IgD-negative memory B cell (primary cell): ENCODE results near the gene AOX1. TPM values are rescaled to one million over a fixed set of nuclear protein-coding genes. Genes with fewer than 3 reads are reported as not detected.
"Not testable (repeated sequence)": the region's sequence is repeated elsewhere in the genome, so short reads cannot be mapped to it uniquely, and the experiment has no call there.

Experiments used
- H3K27ac Mint-ChIP-seq, 3 donors: one replicate each; pipeline ENCODE4 v1.8.0; 2020 to 2022; ENCODE audit warnings: mild to moderate bottlenecking in 3 of 3, mixed read lengths in 3 of 3, moderate library complexity in 1 of 3
- H3K27me3 Mint-ChIP-seq: one replicate; pipeline ENCODE4 v1.8.0; 2021; ENCODE audit warnings: mixed read lengths
- H3K36me3 Mint-ChIP-seq: one replicate; pipeline ENCODE4 v1.8.0; 2020; ENCODE audit warnings: mild to moderate bottlenecking, mixed read lengths
- H3K4me1 Mint-ChIP-seq, 3 donors: one replicate each; pipeline ENCODE4 v1.8.0; 2020 to 2022; ENCODE audit warnings: mixed read lengths in 3 of 3, mild to moderate bottlenecking in 1 of 3
- H3K4me3 Mint-ChIP-seq, 4 donors: one replicate each; pipeline ENCODE4 v1.8.0; 2020 to 2022; ENCODE audit warnings: mild to moderate bottlenecking in 4 of 4, mixed read lengths in 4 of 4, moderate library complexity in 3 of 4
- H3K9me3 Mint-ChIP-seq, 3 donors: one replicate each; pipeline ENCODE4 v1.8.0; 2020 to 2021; ENCODE audit warnings: mixed read lengths in 3 of 3, mild to moderate bottlenecking in 1 of 3
- polyA plus RNA-seq: library from polyadenylated mRNA; unstranded; fragments of 300-500 nt; fragmentation: Illumina TruSeq; gene quantifications from one replicate; pipeline ENCODE4 v1.2.3, GENCODE V29; 2021

Gene AOX1
- polyA plus RNA-seq, 1 donor from 2014 or later = not detected

DNA sequence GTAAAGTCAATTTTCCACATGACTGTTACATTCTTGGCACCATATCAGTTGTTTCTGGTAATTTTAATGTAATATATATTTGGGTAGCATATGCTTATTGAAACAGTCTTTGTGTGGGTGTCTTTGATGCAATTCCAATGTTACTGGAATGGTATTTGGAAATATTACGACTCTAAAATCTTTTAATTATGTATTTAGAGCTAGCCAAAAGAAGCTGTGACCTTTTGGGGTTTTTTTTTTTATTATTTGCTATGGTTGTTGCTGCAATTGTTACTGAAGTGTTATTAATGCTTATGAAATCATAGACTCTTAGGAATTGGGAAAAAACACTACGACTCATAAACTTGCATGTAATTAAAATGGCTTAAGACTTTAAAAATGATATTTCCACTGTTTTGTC lies 95.9 kb downstream of the AOX1 start:
- no peaks in the 10 kb centered on the region for H3K9me3 Mint-ChIP-seq
- H3K4me1 Mint-ChIP-seq = no peaks in the 10 kb centered on the region

DNA sequence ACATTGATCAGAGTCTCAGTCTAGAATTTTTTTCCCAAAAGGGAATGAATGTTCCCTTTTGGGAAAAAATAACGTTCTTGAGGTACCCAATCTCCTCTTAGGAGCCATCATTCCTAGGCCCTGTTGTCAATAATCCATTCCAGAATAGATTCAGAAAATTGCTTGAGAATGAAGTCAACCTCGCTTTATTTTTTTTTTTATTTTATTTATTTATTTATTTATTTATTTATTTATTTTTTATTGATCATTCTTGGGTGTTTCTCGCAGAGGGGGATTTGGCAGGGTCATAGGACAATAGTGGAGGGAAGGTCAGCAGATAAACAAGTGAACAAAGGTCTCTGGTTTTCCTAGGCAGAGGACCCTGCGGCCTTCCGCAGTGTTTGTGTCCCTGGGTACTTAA lies 96.6 kb downstream of the AOX1 start:
- H3K27me3 Mint-ChIP-seq, H3K9me3 Mint-ChIP-seq, H3K4me3 Mint-ChIP-seq, H3K36me3 Mint-ChIP-seq, H3K4me1 Mint-ChIP-seq, H3K27ac Mint-ChIP-seq: not testable (repeated sequence)

More for the DNA sequence above, 95.9 kb downstream of the AOX1 start:
- H3K27ac Mint-ChIP-seq = no peak overlapping the region
- peaks cover 4% of the 10 kb centered on the region for H3K27me3 Mint-ChIP-seq
- no peak overlapping the region for H3K4me3 Mint-ChIP-seq
- H3K36me3 Mint-ChIP-seq = peaks cover 2% of the 10 kb centered on the region

- Mint-ChIP-seq H3K27me3 (peaks cover 8% of the 10 kb centered on the region), H3K4me1 (no peaks in the 10 kb centered on the region), H3K4me3 (no peak overlapping the region), H3K9me3 (no peaks in the 10 kb centered on the region), H3K27ac (no peak overlapping the region), H3K36me3 (peaks cover 2% of the 10 kb centered on the region)
These were observed 102.4 kb downstream of the AOX1 start for GRCh38 chr2:200687922-200688920.

DNA sequence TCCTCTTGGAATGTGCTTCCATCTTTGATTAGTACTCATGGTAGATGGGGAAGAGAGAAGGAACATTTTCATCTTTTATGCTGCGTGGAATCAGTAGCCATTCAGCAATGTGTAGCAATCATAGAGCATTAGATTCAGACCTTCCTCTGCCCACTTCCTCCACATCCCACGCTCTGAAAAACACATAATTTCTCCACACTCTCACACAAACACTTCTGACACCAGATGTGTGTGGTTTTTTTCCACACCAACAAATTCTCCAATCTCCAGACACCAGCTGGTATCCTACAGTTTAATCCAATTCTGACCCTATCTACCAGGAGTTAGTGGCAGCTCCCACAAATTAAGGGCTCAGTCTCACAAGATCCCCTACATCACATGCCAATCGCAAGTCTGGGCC lies 103.3 kb downstream of the AOX1 start:
- peaks cover 2% of the 10 kb centered on the region for H3K36me3 Mint-ChIP-seq
- H3K4me3 Mint-ChIP-seq = no peak overlapping the region
- H3K9me3 Mint-ChIP-seq = no peaks in the 10 kb centered on the region
- no peak overlapping the region for H3K27ac Mint-ChIP-seq
- no peaks in the 10 kb centered on the region for H3K4me1 Mint-ChIP-seq
- H3K27me3 Mint-ChIP-seq = peaks cover 8% of the 10 kb centered on the region

DNA sequence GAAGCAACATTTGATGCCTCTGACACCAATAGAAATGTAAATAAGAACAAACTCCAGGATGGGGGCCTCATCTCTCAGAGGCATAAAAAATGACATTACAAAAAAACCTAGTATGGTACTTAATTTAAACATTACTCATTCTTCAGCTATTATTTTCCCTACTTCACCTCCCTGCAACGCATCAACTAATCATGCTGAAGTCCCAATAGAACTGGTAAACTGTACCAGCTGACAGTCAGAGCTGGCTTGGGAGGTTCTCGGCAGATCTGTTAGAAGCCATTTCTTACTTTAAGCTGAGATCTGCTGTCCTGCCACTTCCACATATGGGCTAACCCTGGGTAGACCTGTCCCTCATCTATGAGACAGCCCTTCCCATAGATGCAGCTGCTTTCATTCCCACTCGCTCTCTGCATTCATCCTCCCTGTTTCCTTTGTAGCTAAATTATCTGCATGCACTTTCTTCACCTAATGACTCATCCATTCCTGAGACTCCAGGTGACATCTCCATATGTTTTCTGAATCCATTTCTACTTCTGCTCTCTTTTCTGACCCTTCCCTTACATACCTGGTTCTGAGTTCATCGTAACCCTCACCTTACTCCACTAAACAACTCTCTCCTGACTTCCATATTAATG lies 108.1 kb downstream of the AOX1 start:
- Mint-ChIP-seq H3K27ac (no peak overlapping the region), H3K27me3 (peaks cover 7% of the 10 kb centered on the region), H3K36me3 (no peaks in the 10 kb centered on the region), H3K4me3 (no peak overlapping the region), H3K4me1 (peaks cover 0 to 2% (median 0%) of the 10 kb centered on the region in 3 donors), H3K9me3 (no peaks in the 10 kb centered on the region)

DNA sequence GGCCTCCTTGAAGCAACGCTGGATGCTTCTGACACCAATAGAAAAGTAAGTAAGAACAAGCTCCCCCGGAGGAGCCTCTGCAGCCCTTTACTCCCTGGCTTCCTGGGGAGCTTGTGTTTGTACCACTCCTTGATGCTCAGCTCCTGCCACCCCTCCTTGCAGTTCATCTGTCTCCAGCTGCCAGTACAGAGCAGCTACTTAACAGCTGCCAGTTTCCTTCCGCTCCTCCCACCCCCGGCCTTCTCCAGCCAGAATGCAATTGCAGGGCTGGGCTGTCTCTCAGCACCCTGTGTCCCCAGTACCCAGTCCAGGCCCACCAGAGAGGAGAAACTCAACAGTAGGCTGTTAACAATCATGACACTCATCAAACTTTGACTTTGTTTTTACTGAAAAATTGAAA lies 109.4 kb downstream of the AOX1 start:
- no peaks in the 10 kb centered on the region for H3K36me3 Mint-ChIP-seq

GRCh38 chr2:200695601-200696000 lies 109.8 kb downstream of the AOX1 start:
- no peaks in the 10 kb centered on the region for H3K9me3 Mint-ChIP-seq
- no peak overlapping the region for H3K27ac Mint-ChIP-seq
- H3K27me3 Mint-ChIP-seq = peaks cover 12% of the 10 kb centered on the region
- H3K4me1 Mint-ChIP-seq = peaks cover 0 to 2% (median 0%) of the 10 kb centered on the region in 3 donors
- no peak overlapping the region for H3K4me3 Mint-ChIP-seq
- no peaks in the 10 kb centered on the region for H3K36me3 Mint-ChIP-seq

More for the DNA sequence above, 109.4 kb downstream of the AOX1 start:
- no peak overlapping the region for H3K4me3 Mint-ChIP-seq
- H3K4me1 Mint-ChIP-seq = peaks cover 0 to 2% (median 0%) of the 10 kb centered on the region in 3 donors
- H3K27me3 Mint-ChIP-seq = peaks cover 12% of the 10 kb centered on the region
- H3K27ac Mint-ChIP-seq = no peak overlapping the region
- no peaks in the 10 kb centered on the region for H3K9me3 Mint-ChIP-seq

DNA sequence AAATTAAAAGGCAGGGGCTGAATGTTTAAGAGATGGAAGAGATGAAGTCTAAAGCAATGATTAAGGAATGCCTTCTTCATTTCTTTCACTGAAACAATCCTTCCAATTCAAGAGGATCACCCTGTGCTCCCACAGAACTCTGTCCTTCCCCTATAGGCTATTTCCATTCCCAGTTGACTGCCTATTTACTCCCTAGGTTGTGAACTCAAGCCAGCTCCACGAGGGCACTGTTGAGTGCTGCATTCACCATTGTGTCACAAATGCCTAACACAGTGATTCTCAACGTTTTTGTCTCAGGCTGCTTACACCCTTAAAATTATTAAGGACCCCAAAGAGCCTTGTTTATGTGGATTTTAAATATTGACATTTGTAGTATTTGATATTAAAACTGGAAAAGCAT lies 112.4 kb downstream of the AOX1 start:
- Mint-ChIP-seq H3K4me1 (peaks cover 0 to 5% (median 0%) of the 10 kb centered on the region in 3 donors), H3K4me3 (no peak overlapping the region), H3K27ac (no peak overlapping the region), H3K9me3 (no peaks in the 10 kb centered on the region), H3K36me3 (no peaks in the 10 kb centered on the region), H3K27me3 (peaks cover 15% of the 10 kb centered on the region)

- H3K4me1 Mint-ChIP-seq = peaks cover 0 to 5% (median 0%) of the 10 kb centered on the region in 3 donors
- H3K27me3 Mint-ChIP-seq = peaks cover 18% of the 10 kb centered on the region
- H3K27ac Mint-ChIP-seq = no peak overlapping the region
- peak overlapping the region in 1 of 4 donors; percentile 72 for H3K4me3 Mint-ChIP-seq
- no peaks in the 10 kb centered on the region for H3K36me3 Mint-ChIP-seq
- H3K9me3 Mint-ChIP-seq = no peaks in the 10 kb centered on the region
These were observed 113.5 kb downstream of the AOX1 start for GRCh38 chr2:200699310-200699709.

- Mint-ChIP-seq H3K36me3 (no peaks in the 10 kb centered on the region), H3K4me3 (no peak overlapping the region), H3K27ac (no peak overlapping the region), H3K27me3 (peaks cover 17% of the 10 kb centered on the region), H3K4me1 (peaks cover 0 to 2% (median 0%) of the 10 kb centered on the region in 3 donors), H3K9me3 (no peaks in the 10 kb centered on the region)
These were observed 115.0 kb downstream of the AOX1 start for GRCh38 chr2:200700856-200701255.

GRCh38 chr2:200702044-200702443 lies 116.2 kb downstream of the AOX1 start:
- Mint-ChIP-seq H3K4me1 (peaks cover 0 to 2% (median 0%) of the 10 kb centered on the region in 3 donors), H3K27me3 (peaks cover 17% of the 10 kb centered on the region), H3K27ac (no peak overlapping the region), H3K9me3 (no peaks in the 10 kb centered on the region), H3K36me3 (no peaks in the 10 kb centered on the region), H3K4me3 (no peak overlapping the region)

DNA sequence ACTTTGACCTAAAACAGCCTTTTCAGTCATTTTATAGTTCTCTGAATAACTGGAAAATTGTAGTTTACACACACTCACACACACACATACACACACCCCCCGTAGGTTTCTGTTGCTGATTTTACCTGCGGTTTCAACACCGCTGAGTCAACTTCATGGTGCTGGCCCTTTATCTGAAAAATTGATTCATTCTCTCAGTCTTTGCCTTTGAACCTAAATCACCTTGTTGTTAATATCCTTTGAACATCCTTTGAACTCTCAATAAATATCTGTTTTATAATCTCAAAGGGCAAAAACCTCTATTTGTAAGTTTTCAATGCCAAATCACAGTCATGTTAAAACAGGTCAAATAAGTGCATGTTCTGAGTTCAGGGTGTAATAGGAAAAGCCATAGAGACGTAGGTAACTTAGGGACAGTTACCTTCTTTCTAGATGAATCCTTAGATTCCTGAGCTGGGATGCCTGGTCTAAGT lies 116.9 kb downstream of the AOX1 start:
- Mint-ChIP-seq H3K27ac (no peak overlapping the region), H3K9me3 (no peaks in the 10 kb centered on the region), H3K27me3 (peaks cover 21% of the 10 kb centered on the region), H3K4me1 (peaks cover 0 to 2% (median 0%) of the 10 kb centered on the region in 3 donors), H3K36me3 (no peaks in the 10 kb centered on the region), H3K4me3 (no peak overlapping the region)

- no peaks in the 10 kb centered on the region for H3K36me3 Mint-ChIP-seq
- no peaks in the 10 kb centered on the region for H3K9me3 Mint-ChIP-seq
- no peak overlapping the region for H3K4me3 Mint-ChIP-seq
- H3K27me3 Mint-ChIP-seq = peaks cover 23% of the 10 kb centered on the region
- H3K27ac Mint-ChIP-seq = no peak overlapping the region
- H3K4me1 Mint-ChIP-seq = peaks cover 0 to 2% (median 0%) of the 10 kb centered on the region in 3 donors
These were observed 117.5 kb downstream of the AOX1 start for GRCh38 chr2:200703127-200703925.

GRCh38 chr2:200703926-200704637 lies 118.3 kb downstream of the AOX1 start:
- Mint-ChIP-seq H3K9me3 (no peaks in the 10 kb centered on the region), H3K36me3 (no peaks in the 10 kb centered on the region), H3K4me1 (peaks cover 0 to 4% (median 0%) of the 10 kb centered on the region in 3 donors), H3K4me3 (no peak overlapping the region), H3K27me3 (peaks cover 28% of the 10 kb centered on the region), H3K27ac (no peak overlapping the region)
